HG03280 (cell line): ENCODE results near the gene TECRL.

Experiments used
- ATAC-seq: cut with Tn5 transposase; IDR thresholded peaks from one replicate; pipeline ENCODE4 v1.9.1; 2021; ENCODE audit warnings: mild to moderate bottlenecking, moderate library complexity; ENCODE audit not compliant: unreplicated experiment

The TECRL gene

GRCh38 chr4:64409300-64409699, at the start of gene TECRL:
TECRL (minus strand) TSS chr4:64409450; CDS start chr4:64409351, 99 bp downstream.
- ATAC-seq: no peak

- no peak for ATAC-seq
These were observed 23.4 kb upstream of the TECRL start for GRCh38 chr4:64432674-64433073.

- no peak for ATAC-seq
These were observed 21.7 kb upstream of the TECRL start for GRCh38 chr4:64430933-64431332.

GRCh38 chr4:64417974-64418373, 8.7 kb upstream of the TECRL start:
- ATAC-seq: no peak

GRCh38 chr4:64407000-64407399, 2.2 kb downstream of the TECRL start:
- ATAC-seq: no peak

- no peak for ATAC-seq
These were observed 3.5 kb downstream of the TECRL start for GRCh38 chr4:64405761-64406160.

- ATAC-seq: no peak
These were observed 6.6 kb downstream of the TECRL start for GRCh38 chr4:64402684-64403083.

- no peak for ATAC-seq
These were observed 9.7 kb downstream of the TECRL start for GRCh38 chr4:64399313-64400109.

- no peak for ATAC-seq
These were observed 14.8 kb downstream of the TECRL start for GRCh38 chr4:64394469-64394868.

GRCh38 chr4:64388252-64388651, 21.0 kb downstream of the TECRL start:
- no peak for ATAC-seq

GRCh38 chr4:64385220-64385619, 24.0 kb downstream of the TECRL start:
- ATAC-seq: no peak

- no peak for ATAC-seq
These were observed 24.7 kb downstream of the TECRL start for GRCh38 chr4:64384237-64385203.

GRCh38 chr4:64368741-64369140, 40.5 kb downstream of the TECRL start:
- ATAC-seq: no peak

- no peak for ATAC-seq
These were observed 47.9 kb downstream of the TECRL start for GRCh38 chr4:64361399-64361740.

- ATAC-seq: no peak
These were observed 48.4 kb downstream of the TECRL start for GRCh38 chr4:64360664-64361398.

GRCh38 chr4:64359489-64359888, 49.8 kb downstream of the TECRL start:
- no peak for ATAC-seq

GRCh38 chr4:64353904-64354303, 55.3 kb downstream of the TECRL start:
- ATAC-seq: no peak

- ATAC-seq: no peak
These were observed 67.5 kb downstream of the TECRL start for GRCh38 chr4:64341711-64342110.

- ATAC-seq: no peak
These were observed 68.8 kb downstream of the TECRL start for GRCh38 chr4:64340218-64341110.

- ATAC-seq: no peak
These were observed 74.3 kb downstream of the TECRL start for GRCh38 chr4:64334964-64335363.
